Measurements from ENCODE around the gene SOHLH1.

DNA sequence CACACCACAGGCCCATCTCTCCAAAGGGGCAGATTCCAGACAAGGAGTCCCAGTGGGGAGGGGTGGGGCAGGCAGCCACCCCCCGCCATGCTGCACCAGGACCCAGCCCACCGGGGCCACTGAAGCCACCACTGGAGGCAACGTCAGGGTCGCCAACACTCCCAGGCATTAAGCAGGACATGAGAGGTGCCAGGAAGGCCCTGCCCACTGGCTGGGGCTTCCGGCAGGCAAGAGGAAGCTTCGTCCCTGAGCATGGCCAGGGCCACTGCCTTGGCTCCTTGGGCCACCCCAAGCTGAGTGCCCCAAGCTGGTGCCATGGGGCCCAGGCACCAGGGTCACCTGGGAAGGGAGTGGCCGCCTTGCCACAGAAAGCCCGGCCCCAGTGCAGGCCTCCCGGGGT is 20.2 kb upstream of the SOHLH1 start:
- no peak for TF ChIP-seq POLR2A (IDR thresholded peaks at IDR 0.05; ENCODE audit: low read length)
- TF ChIP-seq GATA1 (IDR thresholded peaks at IDR 0.05; ENCODE audit: low read depth, low read length): no peak
